Measurements from ENCODE around the gene ACER1.

ACER1 gene

DNA sequence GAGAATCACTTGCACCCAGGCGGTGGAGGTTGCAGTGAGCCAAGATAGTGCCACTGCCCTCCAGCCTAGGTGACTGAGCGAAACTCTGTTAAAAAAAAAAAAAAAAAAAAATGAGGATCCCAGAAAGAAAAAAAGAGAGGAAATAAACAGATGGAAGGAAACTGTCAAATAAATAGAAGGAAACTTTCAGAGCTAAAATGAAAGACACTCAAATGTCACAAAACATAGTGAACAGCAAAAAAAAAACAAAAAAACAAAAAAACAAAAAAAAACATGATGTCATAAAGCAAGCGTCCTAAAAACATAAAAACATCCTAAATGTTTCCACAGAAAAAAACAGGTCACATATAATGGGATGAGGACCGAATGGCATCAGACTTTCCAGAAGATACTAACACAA lies 68.6 kb downstream of the ACER1 start:
- no peak for DNase-seq

GRCh38 chr19:6263735-6264444 lies 69.5 kb downstream of the ACER1 start:
- DNase-seq = no peak

GRCh38 chr19:6263306-6263705 lies 70.1 kb downstream of the ACER1 start:
- DNase-seq = no peak

GRCh38 chr19:6262519-6262918 lies 70.9 kb downstream of the ACER1 start:
- DNase-seq = no peak

DNA sequence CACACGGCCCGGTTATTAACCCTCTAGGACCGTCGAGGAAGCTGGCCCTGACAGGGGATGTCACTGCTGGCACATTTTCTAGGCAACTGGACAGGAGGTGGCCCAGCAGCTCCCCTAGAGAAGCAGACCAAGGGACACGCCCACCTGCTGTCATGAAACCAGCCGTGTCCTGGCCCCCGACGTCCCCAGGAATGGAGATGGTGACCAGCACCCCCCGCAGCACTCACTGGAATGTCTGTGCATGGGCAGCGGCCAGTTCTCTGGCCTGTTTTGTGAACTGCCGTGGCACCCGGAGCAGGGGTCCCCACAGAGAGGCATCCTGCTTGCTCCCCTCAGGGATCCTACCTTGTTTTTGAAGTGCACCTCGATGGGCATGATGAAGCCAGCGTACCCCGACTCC lies 71.5 kb downstream of the ACER1 start:
- DNase-seq = no peak

- DNase-seq = no peak
Observed at GRCh38 chr19:6260912-6261650, 72.3 kb downstream of the ACER1 start.

DNA sequence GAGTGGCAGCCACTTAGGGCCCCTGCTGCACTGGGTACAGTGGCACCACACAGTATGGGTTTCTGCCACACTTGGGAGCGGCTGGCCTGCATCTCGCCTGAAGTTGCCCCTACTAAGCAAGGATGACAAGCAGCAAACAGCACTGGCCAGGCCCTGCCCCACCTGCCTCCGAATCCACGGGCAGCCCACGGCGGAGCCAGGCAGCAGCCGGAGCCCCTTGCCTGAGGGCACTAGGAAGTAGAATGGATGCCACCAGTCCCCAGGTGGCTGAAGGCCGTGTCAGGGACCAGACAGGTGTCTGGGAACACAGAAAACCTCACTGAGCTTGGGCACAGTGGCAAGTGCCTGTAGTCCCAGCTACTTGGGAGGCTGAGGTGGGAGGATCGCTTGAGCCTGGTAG lies 73.0 kb downstream of the ACER1 start:
- DNase-seq = no peak

GRCh38 chr19:6259312-6259861 lies 74.0 kb downstream of the ACER1 start:
- DNase-seq = no peak

- DNase-seq = no peak
Observed at GRCh38 chr19:6258812-6259311, 74.5 kb downstream of the ACER1 start.
